ENCODE data around the gene MUCL1. TPM values are rescaled to one million over a fixed set of nuclear protein-coding genes. Genes with fewer than 3 reads are reported as not detected.

The MUCL1 gene
- total RNA-seq, 1 experiment from 2014 or later = not detected

GRCh38 chr12:54858562-54858961 is 4.2 kb downstream of the MUCL1 start:
- no peak overlapping the region for H2AFZ ChIP-seq (ENCODE audit: low read length)
- whole genome bisulfite sequencing (ENCODE audit: extremely low coverage, insufficient read length, low lambda C conversion rate) = no CpG with 5 or more reads among the region's 1 CpG
- H2BK15ac ChIP-seq (ENCODE audit: low read depth, low read length) = no peak overlapping the region
- no peak overlapping the region for H3K23ac ChIP-seq (ENCODE audit: insufficient read length, low read depth, low read length)
- H3K79me1 ChIP-seq (ENCODE audit: insufficient read depth, low read depth, low read length, poor library complexity, severe bottlenecking) = no peaks in the 10 kb centered on the region
- no peak overlapping the region for H2BK120ac ChIP-seq (ENCODE audit: low read depth, low read length, poor library complexity, severe bottlenecking)
- H4K20me1 ChIP-seq (ENCODE audit: control insufficient read depth, insufficient read depth, insufficient read length) = no peaks in the 10 kb centered on the region
- peaks cover 7% of the 10 kb centered on the region; the same call in 1 of the 2 replicates for H3K27me3 ChIP-seq (ENCODE audit: insufficient read depth, low read length)
- H2BK20ac ChIP-seq (ENCODE audit: low read depth, low read length, poor library complexity, severe bottlenecking) = no peak overlapping the region
- Mint-ChIP-seq H3K27me3 (ENCODE audit: low read depth) (peaks cover 72% of the 10 kb centered on the region), H3K9me3 (no peaks in the 10 kb centered on the region; a peak in 1 of 5 replicates), H3K4me3 (no peak overlapping the region), H3K36me3 (ENCODE audit: insufficient read depth in 1 of 3, low read depth in 3 of 3) (no peaks in the 10 kb centered on the region), H3K27ac (no peak overlapping the region), H3K4me1 (peaks cover 10 to 16% of the 10 kb centered on the region in 2 experiments)
- H3K4me2 ChIP-seq (ENCODE audit: insufficient read depth, insufficient read length, low read length) = no peak overlapping the region
- no peak for DNase-seq
- no peak overlapping the region for H3K18ac ChIP-seq (ENCODE audit: insufficient read length, low read depth, low read length)
- no peaks in the 10 kb centered on the region for H3K9me3 ChIP-seq (ENCODE audit: control insufficient read depth, low read depth, low read length)
- TF ChIP-seq, protein P1, sequence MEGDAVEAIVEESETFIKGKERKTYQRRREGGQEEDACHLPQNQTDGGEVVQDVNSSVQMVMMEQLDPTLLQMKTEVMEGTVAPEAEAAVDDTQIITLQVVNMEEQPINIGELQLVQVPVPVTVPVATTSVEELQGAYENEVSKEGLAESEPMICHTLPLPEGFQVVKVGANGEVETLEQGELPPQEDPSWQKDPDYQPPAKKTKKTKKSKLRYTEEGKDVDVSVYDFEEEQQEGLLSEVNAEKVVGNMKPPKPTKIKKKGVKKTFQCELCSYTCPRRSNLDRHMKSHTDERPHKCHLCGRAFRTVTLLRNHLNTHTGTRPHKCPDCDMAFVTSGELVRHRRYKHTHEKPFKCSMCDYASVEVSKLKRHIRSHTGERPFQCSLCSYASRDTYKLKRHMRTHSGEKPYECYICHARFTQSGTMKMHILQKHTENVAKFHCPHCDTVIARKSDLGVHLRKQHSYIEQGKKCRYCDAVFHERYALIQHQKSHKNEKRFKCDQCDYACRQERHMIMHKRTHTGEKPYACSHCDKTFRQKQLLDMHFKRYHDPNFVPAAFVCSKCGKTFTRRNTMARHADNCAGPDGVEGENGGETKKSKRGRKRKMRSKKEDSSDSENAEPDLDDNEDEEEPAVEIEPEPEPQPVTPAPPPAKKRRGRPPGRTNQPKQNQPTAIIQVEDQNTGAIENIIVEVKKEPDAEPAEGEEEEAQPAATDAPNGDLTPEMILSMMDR (conservative IDR thresholded peaks at IDR 0.05) = no peak
- H4K8ac ChIP-seq (replicated peaks; ENCODE audit: insufficient read length, low read depth, low read length) = no peak overlapping the region
- no peak overlapping the region for H3K56ac ChIP-seq (ENCODE audit: insufficient read length, low read depth, low read length)
- H3K4me1 ChIP-seq (ENCODE audit: insufficient read depth, low read length) = no peaks in the 10 kb centered on the region
- no peak overlapping the region for H3K27ac ChIP-seq (ENCODE audit: insufficient read length, low read depth, low read length)
- H3K79me2 ChIP-seq (ENCODE audit: insufficient read depth, low read length) = no peaks in the 10 kb centered on the region
- H2BK12ac ChIP-seq (ENCODE audit: insufficient read length, low read depth, low read length) = no peak overlapping the region
- H2AK5ac ChIP-seq (ENCODE audit: insufficient read length, low read length) = no peak overlapping the region
- H3K14ac ChIP-seq (ENCODE audit: insufficient read depth, low read length) = no peak overlapping the region
- H3K9ac ChIP-seq (ENCODE audit: extremely low read depth, insufficient read length, low read length) = no peak overlapping the region
- H2BK5ac ChIP-seq (ENCODE audit: insufficient read length, low read length) = no peak overlapping the region
- H3K23me2 ChIP-seq (ENCODE audit: insufficient read length, low read depth, low read length, poor library complexity, severe bottlenecking) = no peaks in the 10 kb centered on the region
- no peak overlapping the region for H4K5ac ChIP-seq (ENCODE audit: insufficient read length, low read depth, low read length)
- no peak overlapping the region for H3K4ac ChIP-seq (ENCODE audit: low read depth, low read length)
- H3T11ph ChIP-seq (ENCODE audit: low read length) = no peak overlapping the region
- no peak overlapping the region for H4K91ac ChIP-seq (ENCODE audit: insufficient read length, low read depth, low read length)
